ENCODE data around the gene INTS2.
A peak's percentile ranks its signal among the peaks of the same experiment; 100 is the strongest.

Gene INTS2

DNA sequence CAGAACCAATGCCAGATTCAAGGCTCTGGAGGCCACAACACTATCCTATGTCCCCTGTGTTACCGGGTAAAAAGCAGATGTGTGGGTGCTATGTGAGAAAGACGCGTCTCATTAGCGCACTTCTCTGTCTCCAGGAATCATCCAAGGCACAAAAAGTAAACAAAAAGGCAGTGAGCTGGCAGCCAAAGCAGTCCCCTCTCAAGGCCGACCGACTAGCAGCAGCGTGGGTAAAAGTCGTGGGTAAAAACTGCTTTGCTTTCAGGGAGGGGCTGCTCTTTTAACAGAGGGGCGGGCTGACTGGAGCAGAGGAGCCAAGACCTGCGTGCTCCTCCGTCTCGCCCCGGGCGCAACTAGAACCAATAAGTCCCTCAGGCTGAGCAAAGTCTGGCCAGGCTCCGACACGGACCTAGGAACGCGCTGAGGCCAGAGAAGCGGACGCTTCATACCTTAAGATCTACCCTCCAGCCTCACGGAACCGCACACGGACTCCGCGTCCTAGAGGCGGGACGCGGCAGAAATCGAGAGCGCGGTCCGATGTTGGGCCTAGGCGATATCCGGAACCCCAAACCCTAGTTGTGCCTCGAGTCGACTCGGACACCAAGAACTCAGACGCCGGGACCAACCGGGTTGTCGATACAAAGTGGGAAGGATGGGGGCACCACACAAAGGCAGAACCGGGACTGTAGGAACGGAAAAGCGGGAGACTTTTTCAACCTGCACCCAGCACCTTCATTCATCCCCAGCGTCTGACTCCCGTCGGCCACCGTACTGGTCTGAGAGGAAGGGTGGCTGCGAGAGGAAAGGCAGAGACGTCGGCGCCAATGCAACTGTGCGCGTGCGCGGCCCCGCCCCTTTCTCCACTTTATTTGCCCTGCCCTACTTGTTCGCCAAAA is at the start of gene INTS2:
Gene INTS2 (minus strand): TSS at position 775 of the 893 bp plus-strand sequence. CDS start 1,338 bp downstream, outside the sequence.
- H3K27ac ChIP-seq (ENCODE audit: low read length), result peak within 1 kb of the TSS; percentile 80
- peak within 1 kb of the TSS; percentile 88 for H3K4me3 ChIP-seq (ENCODE audit: low read length)
- no peaks in the 10 kb centered on the region for H3K27me3 ChIP-seq (ENCODE audit: control insufficient read depth, insufficient read depth, low read length)
- no peaks in the 10 kb centered on the region for H3K9me3 ChIP-seq (ENCODE audit: control insufficient read depth, low read depth, low read length)
- H3K9ac ChIP-seq (ENCODE audit: low read length), result peak within 1 kb of the TSS; percentile 92
- peaks cover 13% of the 10 kb centered on the region for H3K36me3 ChIP-seq (ENCODE audit: control insufficient read depth, low read depth, low read length)
- H3K4me1 ChIP-seq (ENCODE audit: control insufficient read depth, low read depth, low read length), result peaks cover 9% of the 10 kb centered on the region

- Histone ChIP-seq H3K36me3 (ENCODE audit: control insufficient read depth, low read depth, low read length) (peaks cover 32% of the 10 kb centered on the region), H3K4me3 (ENCODE audit: low read length) (no peak overlapping the region)
These were observed 46.3 kb upstream of the INTS2 start for GRCh38 chr17:61974115-61974514.

DNA sequence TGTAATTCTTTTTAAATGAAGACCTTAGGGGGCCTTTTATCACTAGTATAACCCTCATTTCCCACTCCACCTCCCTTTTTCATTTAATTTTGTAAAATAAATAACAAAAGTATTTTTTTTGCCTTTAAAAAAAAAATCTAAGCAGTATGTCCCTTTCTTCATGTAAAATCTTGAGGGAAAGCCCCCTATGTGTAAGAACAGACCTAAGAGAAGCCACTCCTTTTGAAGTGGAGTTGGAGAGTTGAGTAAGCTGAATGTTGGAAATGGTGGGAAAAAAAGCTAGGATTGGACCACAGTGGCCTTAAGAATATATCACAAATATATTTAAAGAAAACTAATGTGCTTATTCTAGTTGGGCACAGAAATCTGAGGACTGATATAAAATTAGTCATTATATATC is 44.5 kb upstream of the INTS2 start:
- H3K9ac ChIP-seq (ENCODE audit: low read length), result no peak overlapping the region
- no peak overlapping the region for H3K27ac ChIP-seq (ENCODE audit: low read length)
- no peak overlapping the region for H3K4me3 ChIP-seq (ENCODE audit: low read length)
- H3K36me3 ChIP-seq (ENCODE audit: control insufficient read depth, low read depth, low read length), result peaks cover 29% of the 10 kb centered on the region
- no peaks in the 10 kb centered on the region for H3K9me3 ChIP-seq (ENCODE audit: control insufficient read depth, low read depth, low read length)
- no peaks in the 10 kb centered on the region for H3K27me3 ChIP-seq (ENCODE audit: control insufficient read depth, insufficient read depth, low read length)
- peaks cover 7% of the 10 kb centered on the region for H3K4me1 ChIP-seq (ENCODE audit: control insufficient read depth, low read depth, low read length)

More at GRCh38 chr17:61974115-61974514, 46.3 kb upstream of the INTS2 start:
- Histone ChIP-seq H3K9ac (ENCODE audit: low read length) (no peak overlapping the region), H3K4me1 (ENCODE audit: control insufficient read depth, low read depth, low read length) (peaks cover 7% of the 10 kb centered on the region), H3K27ac (ENCODE audit: low read length) (no peak overlapping the region), H3K27me3 (ENCODE audit: control insufficient read depth, insufficient read depth, low read length) (no peaks in the 10 kb centered on the region), H3K9me3 (ENCODE audit: control insufficient read depth, low read depth, low read length) (no peaks in the 10 kb centered on the region)

DNA sequence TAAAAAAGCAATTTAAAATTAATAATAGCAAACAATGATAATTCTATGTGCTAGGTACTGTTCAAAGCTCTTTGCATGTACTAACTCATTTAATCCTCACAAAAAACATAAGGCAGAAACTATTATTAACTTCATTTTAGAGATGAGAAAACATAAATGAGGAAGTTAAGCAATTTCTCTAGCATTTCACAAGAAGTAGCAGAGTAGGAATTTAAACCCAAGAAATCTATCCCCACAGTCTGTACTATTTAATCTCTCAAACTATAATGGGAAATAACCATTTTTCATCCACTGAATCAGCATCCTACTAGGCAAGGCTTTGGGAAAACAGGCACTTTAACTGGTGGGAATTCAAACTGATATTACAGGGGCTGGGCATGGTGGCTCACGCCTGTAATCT is 42.2 kb upstream of the INTS2 start:
- Histone ChIP-seq H3K9ac (ENCODE audit: low read length) (no peak overlapping the region), H3K36me3 (ENCODE audit: control insufficient read depth, low read depth, low read length) (peaks cover 43% of the 10 kb centered on the region), H3K27ac (ENCODE audit: low read length) (no peak overlapping the region), H3K9me3 (ENCODE audit: control insufficient read depth, low read depth, low read length) (no peaks in the 10 kb centered on the region), H3K27me3 (ENCODE audit: control insufficient read depth, insufficient read depth, low read length) (no peaks in the 10 kb centered on the region), H3K4me3 (ENCODE audit: low read length) (no peak overlapping the region), H3K4me1 (ENCODE audit: control insufficient read depth, low read depth, low read length) (peaks cover 7% of the 10 kb centered on the region)

DNA sequence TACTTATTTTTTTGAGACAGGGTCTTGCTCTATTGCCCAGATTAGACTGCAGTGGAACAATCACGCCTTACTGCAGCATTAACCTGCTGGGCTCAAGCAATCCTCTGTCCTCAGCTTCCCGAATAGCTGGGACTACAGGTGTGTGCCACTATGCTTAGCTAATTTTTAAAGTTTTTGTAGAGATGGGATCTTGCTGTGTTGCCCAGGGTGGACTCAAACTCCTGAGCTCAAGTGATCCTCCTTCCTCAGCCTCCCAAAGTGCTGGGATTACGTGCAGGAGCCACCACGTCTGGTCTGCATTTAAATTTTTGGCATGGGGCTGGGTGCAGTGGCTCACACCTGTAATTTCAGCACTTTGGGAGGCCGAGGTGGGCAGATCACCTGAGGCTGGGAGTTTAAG is 41.0 kb upstream of the INTS2 start:
- Histone ChIP-seq H3K4me1 (ENCODE audit: control insufficient read depth, low read depth, low read length) (peaks cover 7% of the 10 kb centered on the region), H3K36me3 (ENCODE audit: control insufficient read depth, low read depth, low read length) (peaks cover 55% of the 10 kb centered on the region), H3K4me3 (ENCODE audit: low read length) (no peak overlapping the region)

GRCh38 chr17:61967729-61968128 is 39.9 kb upstream of the INTS2 start:
- Histone ChIP-seq H3K27ac (ENCODE audit: low read length) (no peak overlapping the region), H3K4me1 (ENCODE audit: control insufficient read depth, low read depth, low read length) (peaks cover 5% of the 10 kb centered on the region), H3K36me3 (ENCODE audit: control insufficient read depth, low read depth, low read length) (peaks cover 65% of the 10 kb centered on the region), H3K9ac (ENCODE audit: low read length) (no peak overlapping the region), H3K4me3 (ENCODE audit: low read length) (no peak overlapping the region), H3K9me3 (ENCODE audit: control insufficient read depth, low read depth, low read length) (no peaks in the 10 kb centered on the region), H3K27me3 (ENCODE audit: control insufficient read depth, insufficient read depth, low read length) (no peaks in the 10 kb centered on the region)

More for the DNA sequence above, 41.0 kb upstream of the INTS2 start:
- no peak overlapping the region for H3K27ac ChIP-seq (ENCODE audit: low read length)
- no peak overlapping the region for H3K9ac ChIP-seq (ENCODE audit: low read length)
- no peaks in the 10 kb centered on the region for H3K9me3 ChIP-seq (ENCODE audit: control insufficient read depth, low read depth, low read length)
- no peaks in the 10 kb centered on the region for H3K27me3 ChIP-seq (ENCODE audit: control insufficient read depth, insufficient read depth, low read length)

GRCh38 chr17:61966191-61966590 is 38.4 kb upstream of the INTS2 start:
- H3K4me1 ChIP-seq (ENCODE audit: control insufficient read depth, low read depth, low read length), result no peaks in the 10 kb centered on the region
- H3K27me3 ChIP-seq (ENCODE audit: control insufficient read depth, insufficient read depth, low read length), result no peaks in the 10 kb centered on the region
- H3K4me3 ChIP-seq (ENCODE audit: low read length), result no peak overlapping the region
- no peaks in the 10 kb centered on the region for H3K9me3 ChIP-seq (ENCODE audit: control insufficient read depth, low read depth, low read length)
- H3K27ac ChIP-seq (ENCODE audit: low read length), result no peak overlapping the region
- H3K9ac ChIP-seq (ENCODE audit: low read length), result no peak overlapping the region
- H3K36me3 ChIP-seq (ENCODE audit: control insufficient read depth, low read depth, low read length), result peaks cover 73% of the 10 kb centered on the region

- H3K9ac ChIP-seq (ENCODE audit: low read length), result no peak overlapping the region
- H3K27me3 ChIP-seq (ENCODE audit: control insufficient read depth, insufficient read depth, low read length), result no peaks in the 10 kb centered on the region
- no peaks in the 10 kb centered on the region for H3K9me3 ChIP-seq (ENCODE audit: control insufficient read depth, low read depth, low read length)
- H3K4me3 ChIP-seq (ENCODE audit: low read length), result no peak overlapping the region
- H3K4me1 ChIP-seq (ENCODE audit: control insufficient read depth, low read depth, low read length), result no peaks in the 10 kb centered on the region
- peaks cover 75% of the 10 kb centered on the region for H3K36me3 ChIP-seq (ENCODE audit: control insufficient read depth, low read depth, low read length)
- H3K27ac ChIP-seq (ENCODE audit: low read length), result no peak overlapping the region
These were observed 27.8 kb upstream of the INTS2 start for GRCh38 chr17:61955619-61956018.

GRCh38 chr17:61947367-61948078 is 19.7 kb upstream of the INTS2 start:
- Histone ChIP-seq H3K4me3 (ENCODE audit: low read length) (no peak overlapping the region), H3K27ac (ENCODE audit: low read length) (no peak overlapping the region), H3K27me3 (ENCODE audit: control insufficient read depth, insufficient read depth, low read length) (no peaks in the 10 kb centered on the region), H3K9me3 (ENCODE audit: control insufficient read depth, low read depth, low read length) (no peaks in the 10 kb centered on the region), H3K9ac (ENCODE audit: low read length) (no peak overlapping the region), H3K36me3 (ENCODE audit: control insufficient read depth, low read depth, low read length) (peaks cover 87% of the 10 kb centered on the region), H3K4me1 (ENCODE audit: control insufficient read depth, low read depth, low read length) (no peaks in the 10 kb centered on the region)

DNA sequence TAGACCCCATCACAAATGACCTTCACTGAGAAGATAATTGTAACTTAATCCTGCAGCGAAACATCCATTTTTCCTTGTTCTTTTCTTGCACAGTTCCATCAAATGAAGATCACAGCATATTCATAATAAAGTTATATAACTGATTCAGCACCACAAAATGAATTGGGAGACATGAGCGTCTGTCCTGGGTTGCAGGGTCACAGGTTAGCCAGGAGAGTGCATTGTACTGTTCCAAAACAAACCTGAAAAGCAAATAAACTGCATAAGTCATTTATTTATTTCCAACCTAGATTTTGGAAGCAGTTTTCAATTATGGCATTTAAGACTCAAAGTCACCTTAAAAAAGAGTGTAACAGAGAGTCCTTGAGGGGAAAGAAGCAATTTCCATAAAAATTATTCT is 18.6 kb upstream of the INTS2 start:
- no peak overlapping the region for H3K4me3 ChIP-seq (ENCODE audit: low read length)
- H3K9ac ChIP-seq (ENCODE audit: low read length), result no peak overlapping the region
- H3K9me3 ChIP-seq (ENCODE audit: control insufficient read depth, low read depth, low read length), result no peaks in the 10 kb centered on the region
- H3K27me3 ChIP-seq (ENCODE audit: control insufficient read depth, insufficient read depth, low read length), result no peaks in the 10 kb centered on the region
- H3K36me3 ChIP-seq (ENCODE audit: control insufficient read depth, low read depth, low read length), result peaks cover 75% of the 10 kb centered on the region
- no peaks in the 10 kb centered on the region for H3K4me1 ChIP-seq (ENCODE audit: control insufficient read depth, low read depth, low read length)
- H3K27ac ChIP-seq (ENCODE audit: low read length), result no peak overlapping the region

GRCh38 chr17:61943117-61943516 is 15.3 kb upstream of the INTS2 start:
- no peaks in the 10 kb centered on the region for H3K27me3 ChIP-seq (ENCODE audit: control insufficient read depth, insufficient read depth, low read length)
- H3K9me3 ChIP-seq (ENCODE audit: control insufficient read depth, low read depth, low read length), result no peaks in the 10 kb centered on the region
- peaks cover 48% of the 10 kb centered on the region for H3K36me3 ChIP-seq (ENCODE audit: control insufficient read depth, low read depth, low read length)

More at GRCh38 chr17:61943117-61943516, 15.3 kb upstream of the INTS2 start:
- H3K4me3 ChIP-seq (ENCODE audit: low read length), result no peak overlapping the region
- no peaks in the 10 kb centered on the region for H3K4me1 ChIP-seq (ENCODE audit: control insufficient read depth, low read depth, low read length)
- H3K9ac ChIP-seq (ENCODE audit: low read length), result no peak overlapping the region
- no peak overlapping the region for H3K27ac ChIP-seq (ENCODE audit: low read length)

Data from iPS-18a (cell line).